HepG2 (cell line): ENCODE results near the gene HSCB. TPM values are rescaled to one million over a fixed set of nuclear protein-coding genes. Genes with fewer than 3 reads are reported as not detected.

Experiments
- ARHGAP35 ChIP-seq: sonication (generic); formaldehyde crosslinking; IDR thresholded peaks from 2 replicates; pipeline ENCODE4 v1.9.0; 2022; ENCODE audit warnings: mild to moderate bottlenecking, inconsistent platforms, moderate library complexity, missing genetic modification reagents, borderline replicate concordance
- ATF3 ChIP-seq: sonication (generic); formaldehyde crosslinking; IDR thresholded peaks from 2 replicates; pipeline ENCODE4 v1.4.0; 2020; ENCODE audit warnings: missing genetic modification reagents
- CBFB ChIP-seq: sonication (generic); formaldehyde crosslinking; IDR thresholded peaks from 2 replicates; pipeline ENCODE4 v1.4.0; 2020; ENCODE audit warnings: missing genetic modification reagents
- LCORL ChIP-seq, 2 experiments: fragments of 450-650 bp in 1 of 2; sonication (generic) in 1 of 2; formaldehyde crosslinking in 1 of 2; IDR thresholded peaks; 2 replicates each; pipeline versions ENCODE4 v1.5.0 to v1.6.1; 2017 to 2020; ENCODE audit warnings: antibody characterized with exemption in 1 of 2, missing genetic modification reagents in 1 of 2
- PCBP2 ChIP-seq: fragments of 200-400 bp; formaldehyde crosslinking; optimal IDR thresholded peaks from 2 replicates; pipeline ENCODE3; 2018; ENCODE audit warnings: low read length, low read depth; ENCODE audit not compliant: poor library complexity, severe bottlenecking
- XRCC5 ChIP-seq: fragments of 200-400 bp; formaldehyde crosslinking; optimal IDR thresholded peaks from 2 replicates; pipeline ENCODE3; 2017; ENCODE audit warnings: mild to moderate bottlenecking, low read length
- ZBTB40 ChIP-seq, 2 experiments: fragments of 450-650 bp in 1 of 2; sonication (generic) in 1 of 2; formaldehyde crosslinking in 1 of 2; IDR thresholded peaks; 2 replicates each; pipeline versions ENCODE4 v1.6.1 to v1.8.0; 2016 to 2022; ENCODE audit warnings: antibody characterized with exemption in 1 of 2, mild to moderate bottlenecking in 1 of 2, missing genetic modification reagents in 1 of 2
- ZGPAT ChIP-seq: IDR thresholded peaks from 2 replicates; pipeline ENCODE4 v1.6.1; 2016; ENCODE audit warnings: mild to moderate bottlenecking
- ZHX2 ChIP-seq, 2 experiments: sonication (generic) in 1 of 2; formaldehyde crosslinking in 1 of 2; IDR thresholded peaks; 2 replicates each; pipeline versions ENCODE4 v1.6.1 to v1.9.0; 2014 to 2022; ENCODE audit warnings: antibody characterized with exemption in 1 of 2, borderline replicate concordance in 1 of 2, inconsistent platforms in 1 of 2, low read depth in 1 of 2, missing genetic modification reagents in 1 of 2
- polyA plus RNA-seq, 8 experiments: library from polyadenylated mRNA; depleted of rRNA in 3 of 8; stranded (reverse) in 7 of 8; unstranded in 1 of 8; fragments of >200 nt; fragmentation: Illumina TruSeq in 4 of 8; extraction: Trizol in 4 of 8; gene quantifications; 2 replicates each; pipeline versions ENCODE4 v1.2.1 to v1.2.3, GENCODE V29; 2011 to 2016; ENCODE audit warnings: low read depth in 4 of 8, missing spikeins in 1 of 8, mixed read lengths in 1 of 8; ENCODE audit not compliant: insufficient read depth in 1 of 8
- total RNA-seq, 5 experiments: library from RNA; depleted of rRNA; stranded (reverse); fragments of >200 nt; fragmentation: Illumina TruSeq; extraction: Trizol; gene quantifications; 2 replicates each; pipeline ENCODE4 v1.2.3, GENCODE V29; 2016; ENCODE audit warnings: low read depth in 1 of 5

HSCB gene
- total and polyA plus RNA-seq, 2 of the 13 experiments (the other 11 are each of a cell fraction or from before 2014, with no cell fraction given) = 15.4 to 20.9 TPM

GRCh38 chr22:28783786-28784671 lies 42.2 kb downstream of the HSCB start (continued):
- TF ChIP-seq ZBTB40 (IDR thresholded peaks at IDR 0.05) = no peak
- TF ChIP-seq ZBTB40 (CRISPR knock-in tag; IDR thresholded peaks at IDR 0.05) = no peak; the same call in 1 of the 2 replicates
- no peak for TF ChIP-seq ARHGAP35 (CRISPR knock-in tag)
- TF ChIP-seq ZHX2 (IDR thresholded peaks at IDR 0.05; ENCODE audit: low read depth) = no peak
- TF ChIP-seq ZHX2 (CRISPR knock-in tag; IDR thresholded peaks at IDR 0.05; ENCODE audit: borderline replicate concordance) = no peak
- no peak for TF ChIP-seq PCBP2
- TF ChIP-seq CBFB = no peak
- TF ChIP-seq ZGPAT (CRISPR knock-in tag) = peak; percentile 80
- no peak for TF ChIP-seq LCORL (IDR thresholded peaks at IDR 0.05)
- TF ChIP-seq LCORL (CRISPR knock-in tag; IDR thresholded peaks at IDR 0.05) = peak; percentile 49; the same call in 1 of the 2 replicates
- peak; percentile 79 for TF ChIP-seq XRCC5
- no peak for TF ChIP-seq ATF3 (CRISPR knock-in tag)
